GM18867 (cell line): Measurements from ENCODE around the gene GK.
"Not testable (repeated sequence)": the region's sequence is repeated elsewhere in the genome, so short reads cannot be mapped to it uniquely, and the experiment has no call there.

Experiments used
- ATAC-seq: cut with Tn5 transposase; IDR thresholded peaks from one replicate; pipeline ENCODE4 v1.9.1; 2021; ENCODE audit warnings: mild to moderate bottlenecking, moderate library complexity; ENCODE audit not compliant: unreplicated experiment

Gene GK

DNA sequence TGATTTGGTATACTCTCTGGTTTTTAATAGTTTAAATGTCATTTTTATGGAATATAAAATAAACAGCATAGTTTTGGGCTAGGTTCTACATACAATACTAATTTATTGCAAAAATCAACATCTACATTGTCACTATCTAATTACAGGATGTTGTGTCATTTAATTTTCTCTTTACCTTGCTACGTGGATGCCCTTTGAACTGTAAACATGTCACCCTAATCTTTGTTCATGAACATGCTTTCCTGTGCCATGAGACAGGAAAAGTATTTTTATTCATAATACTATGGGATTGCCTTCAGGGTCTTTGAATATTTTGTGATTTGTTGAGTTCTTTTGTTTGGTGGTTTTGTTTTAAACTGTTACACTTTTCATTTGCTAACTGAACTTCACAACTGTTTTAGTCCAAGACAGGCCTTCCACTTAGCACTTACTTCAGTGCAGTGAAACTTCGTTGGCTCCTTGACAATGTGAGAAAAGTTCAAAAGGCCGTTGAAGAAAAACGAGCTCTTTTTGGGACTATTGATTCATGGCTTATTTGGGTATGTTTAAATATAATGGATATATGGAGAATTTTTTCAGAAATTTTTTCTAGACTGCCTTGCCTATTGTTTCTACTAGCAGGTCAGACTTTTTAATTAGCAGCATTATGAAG is 40.9 kb downstream of the GK start:
- ATAC-seq: no peak

DNA sequence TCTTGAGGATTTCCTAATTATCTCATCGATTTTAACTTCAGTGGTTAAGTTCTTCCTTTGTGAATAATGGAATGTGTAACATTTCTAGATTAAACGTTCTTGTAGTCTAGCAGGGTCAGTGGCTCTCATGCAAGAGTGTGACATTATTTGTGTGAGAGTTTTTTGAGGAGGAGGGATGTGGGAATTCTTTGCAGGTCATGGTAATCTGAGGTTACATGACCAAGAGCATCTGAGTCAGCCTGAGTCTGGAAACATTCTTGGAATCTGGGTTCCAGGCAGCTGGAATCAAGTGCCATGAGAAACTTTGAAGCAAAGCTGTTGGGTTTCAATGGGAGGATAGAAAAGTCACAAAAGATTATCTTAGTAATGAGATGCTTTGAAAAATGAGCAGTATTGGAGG is 49.5 kb downstream of the GK start:
- ATAC-seq: no peak

DNA sequence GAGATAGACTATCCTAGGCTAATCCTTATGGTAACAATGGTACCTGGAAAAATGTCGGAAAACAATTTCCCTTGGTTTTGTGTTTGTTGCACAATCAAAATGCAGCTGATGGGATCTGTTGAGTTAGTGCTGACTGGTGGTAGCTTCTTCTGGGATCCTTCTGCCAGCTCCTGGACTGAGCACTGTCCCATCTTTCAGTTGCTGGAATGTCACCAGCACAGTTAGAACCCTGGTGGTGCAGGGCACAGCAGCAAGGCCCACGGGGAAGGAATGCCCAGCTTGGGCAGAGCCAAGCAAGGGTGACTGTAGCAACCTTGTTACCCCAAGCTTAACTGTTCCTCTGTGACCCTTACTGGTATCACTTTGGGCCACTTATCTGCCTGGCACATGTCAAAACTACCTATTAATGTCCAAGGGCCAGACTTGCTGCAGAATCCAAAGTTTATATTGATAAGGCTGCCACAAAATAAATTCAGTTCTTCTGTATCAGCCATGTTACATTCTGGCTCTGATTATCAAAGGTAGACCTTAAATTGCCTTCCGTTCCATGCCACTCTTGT is 53.1 kb downstream of the GK start:
- no peak for ATAC-seq

DNA sequence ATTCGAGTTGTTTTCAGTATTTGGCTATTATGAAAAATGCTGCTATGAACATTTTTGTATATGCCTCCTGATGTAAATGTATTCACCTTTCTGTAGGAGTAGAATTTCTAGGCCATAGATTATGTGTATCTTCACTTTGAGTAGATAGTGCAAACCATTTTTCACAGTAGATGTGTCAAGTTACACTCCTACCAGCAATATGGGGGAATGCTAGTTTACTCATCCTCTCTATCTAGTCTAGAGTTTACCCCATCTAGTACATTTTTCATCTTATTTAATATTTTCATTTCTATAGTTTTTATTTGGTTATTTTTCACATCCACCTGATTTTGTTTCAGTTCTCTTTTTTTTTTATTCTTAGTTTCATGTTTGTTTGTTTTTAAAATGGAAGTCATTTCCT is 59.0 kb downstream of the GK start:
- no peak for ATAC-seq

DNA sequence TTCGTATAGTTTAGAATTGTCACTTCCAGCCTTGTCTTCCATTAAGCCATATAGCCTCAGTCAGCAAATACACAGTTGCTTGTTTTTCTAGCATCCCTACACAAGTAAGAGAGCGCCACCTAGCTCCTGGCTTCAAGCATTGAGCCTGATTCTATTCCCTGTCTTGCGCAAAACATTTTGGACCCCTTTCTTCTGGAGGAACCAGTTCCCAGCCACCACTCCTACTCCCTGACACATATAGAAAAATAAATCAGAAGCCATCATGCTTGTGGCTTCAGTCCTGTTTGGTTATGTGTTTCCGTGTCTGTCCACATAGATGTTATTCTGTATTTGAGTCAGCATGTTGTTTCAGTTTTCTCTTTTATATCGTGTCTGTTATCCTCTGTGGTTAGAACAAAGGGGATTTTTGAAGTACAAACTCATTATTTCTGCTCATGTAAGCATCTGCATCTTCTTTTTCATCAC is 59.9 kb downstream of the GK start:
- ATAC-seq: peak; percentile 98

DNA sequence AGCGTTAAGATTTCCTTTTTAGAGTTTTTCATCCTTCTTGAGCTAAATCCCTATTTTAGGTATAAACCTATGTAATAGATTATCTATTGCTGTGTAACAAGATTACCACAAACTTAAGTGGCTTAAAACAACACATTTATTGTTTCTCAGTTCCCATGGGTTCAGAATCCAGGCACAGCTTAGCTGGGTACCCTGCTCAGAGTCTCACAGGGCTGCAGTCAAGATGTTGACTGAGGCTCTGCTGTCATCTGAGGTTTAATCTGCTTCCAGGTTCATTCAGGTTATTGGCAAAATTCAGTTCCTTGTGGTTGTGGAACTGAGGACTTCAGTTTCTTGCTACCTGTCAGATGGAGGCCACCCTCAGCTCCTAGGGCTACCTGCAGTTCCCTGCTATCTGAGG is 60.9 kb downstream of the GK start:
- no peak for ATAC-seq

DNA sequence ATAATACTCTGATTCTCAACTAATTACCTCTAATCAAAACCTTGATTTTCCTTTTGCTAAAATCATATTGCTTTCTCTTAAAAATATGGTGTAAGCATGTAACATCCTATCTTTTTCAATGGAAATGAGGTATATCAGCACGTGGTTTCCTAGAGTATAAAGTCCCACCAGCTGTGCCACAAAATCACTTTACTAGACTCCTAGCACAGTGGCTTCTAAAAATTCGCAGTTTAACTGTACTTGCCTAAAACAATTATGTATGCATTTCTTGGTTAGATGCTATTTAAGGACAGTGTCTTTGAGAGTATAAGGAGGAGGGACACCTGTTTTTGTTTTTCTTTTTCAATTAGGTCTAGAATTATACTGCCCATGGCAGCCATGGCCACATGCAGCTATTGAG is 62.8 kb downstream of the GK start:
- ATAC-seq: no peak

DNA sequence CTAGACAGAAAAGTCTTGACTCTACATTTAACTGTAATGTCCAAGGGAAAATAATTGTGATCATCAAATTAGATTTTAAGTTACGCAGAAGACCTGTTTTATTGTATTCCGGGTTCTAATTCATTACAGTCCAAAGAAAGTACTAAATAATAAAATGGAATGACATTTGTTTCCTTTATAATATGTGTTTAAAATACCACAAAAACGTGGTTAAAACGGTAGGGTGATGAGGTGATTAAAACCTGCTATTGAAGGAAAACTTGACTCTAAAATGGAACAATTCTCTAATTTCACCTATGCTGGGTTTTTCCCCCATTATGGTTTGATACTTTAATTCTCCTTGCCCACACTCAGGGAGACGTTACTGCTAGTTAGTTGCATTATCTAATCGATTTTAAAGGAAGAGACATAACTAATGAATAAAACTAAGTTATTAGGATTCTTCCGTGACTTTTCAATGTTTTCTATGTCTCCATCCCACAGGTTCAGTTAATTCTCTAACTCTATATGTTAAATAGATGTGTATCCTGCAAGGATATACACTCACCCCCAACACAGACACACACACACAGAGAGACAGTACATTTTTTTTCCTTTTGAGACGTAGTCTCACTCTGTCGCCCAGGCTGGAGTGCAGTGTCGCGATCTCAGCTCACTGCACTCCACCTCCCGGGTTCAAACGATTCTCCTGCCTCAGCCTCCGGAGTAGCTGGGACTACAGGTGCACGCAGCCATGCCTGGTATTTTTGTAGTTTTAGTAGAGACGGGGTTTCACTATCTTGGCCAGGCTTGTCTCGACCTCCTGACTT is 80.8 kb downstream of the GK start:
- ATAC-seq: no peak

DNA sequence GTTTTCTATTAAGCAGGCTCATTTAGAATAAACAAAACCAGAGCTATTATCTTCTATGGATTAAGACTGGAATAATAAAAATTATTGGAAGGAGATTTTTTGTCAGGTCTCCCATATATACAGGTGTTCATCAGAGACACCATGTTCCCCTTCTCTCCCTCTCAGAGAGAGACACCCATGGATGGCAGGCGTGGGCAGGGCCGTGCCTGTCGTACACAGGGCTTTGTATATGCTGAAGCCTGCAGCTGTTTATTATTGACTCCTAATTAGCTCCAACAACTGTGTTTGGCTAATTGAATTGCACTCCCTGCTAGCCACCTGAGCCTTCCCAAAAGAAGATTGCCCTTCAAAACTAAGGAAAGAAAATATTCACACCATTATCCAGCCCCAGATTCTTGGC is 81.6 kb downstream of the GK start:
- no peak for ATAC-seq

DNA sequence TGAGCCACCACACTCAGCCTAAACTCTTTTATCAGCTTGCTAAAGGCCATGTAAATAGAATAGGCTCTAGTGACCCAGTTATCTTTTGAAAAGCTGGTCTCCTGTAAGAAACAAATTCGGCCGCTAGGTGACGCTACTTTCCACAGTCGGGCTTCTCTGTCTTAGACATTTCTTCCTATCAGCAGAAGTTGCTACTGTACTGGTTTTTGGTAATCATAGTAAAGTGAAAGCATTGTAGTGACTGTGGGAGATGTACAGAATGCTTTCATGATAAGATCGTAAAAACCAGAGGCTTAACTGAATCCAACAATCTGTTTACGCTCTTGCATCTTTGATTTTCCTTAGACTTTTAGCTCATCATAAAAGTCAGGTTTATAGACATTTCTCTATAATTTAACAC is 82.6 kb downstream of the GK start:
- peak; percentile 93 for ATAC-seq

DNA sequence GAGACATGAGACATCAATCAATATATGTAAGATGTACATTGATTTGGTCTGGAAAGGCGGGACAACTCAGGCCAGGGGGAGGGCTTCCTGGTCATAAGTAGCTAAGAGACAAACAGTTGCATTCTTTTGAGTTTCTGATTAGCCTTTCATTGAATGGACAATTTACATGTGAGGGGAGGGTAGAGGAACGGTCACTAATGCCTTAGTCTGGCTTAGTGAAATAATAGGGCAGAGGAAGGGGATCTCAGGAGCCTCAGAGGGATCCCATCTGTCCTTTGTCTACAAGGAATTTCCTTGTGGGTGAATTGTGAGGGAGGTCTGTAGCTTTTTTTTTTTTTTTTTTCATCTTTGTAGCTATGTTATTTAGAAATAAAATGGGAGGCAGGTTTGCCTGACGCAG is 88.3 kb downstream of the GK start:
- no peak for ATAC-seq

DNA sequence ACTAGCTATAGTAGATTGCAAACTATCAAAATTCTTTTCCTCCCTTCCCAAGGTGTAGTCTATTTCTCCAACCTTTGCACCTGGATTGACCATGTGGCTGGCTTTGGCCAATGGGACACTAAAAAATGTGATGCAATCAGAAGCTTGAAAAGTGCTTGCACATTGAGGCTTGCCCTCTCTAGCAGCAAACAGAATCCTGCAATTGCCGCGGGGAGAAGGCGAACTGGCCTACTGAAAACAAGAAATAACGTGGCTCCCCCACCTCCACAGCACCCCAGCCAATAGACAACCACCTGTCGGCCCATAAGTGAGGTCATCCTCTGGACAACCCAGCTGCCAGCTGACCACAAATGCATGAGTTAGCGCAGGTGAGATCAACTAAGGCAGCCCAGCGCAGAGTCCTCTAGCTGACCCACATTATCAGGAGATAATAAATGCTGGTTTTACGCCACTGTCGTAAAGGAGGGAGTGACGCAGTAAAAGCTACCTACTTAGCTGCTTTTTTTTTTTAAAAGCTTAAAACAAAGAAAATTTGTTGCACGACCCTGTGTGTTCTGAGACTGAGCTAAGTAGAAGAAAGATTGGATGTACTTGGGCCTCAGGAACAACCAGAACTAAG is 95.2 kb downstream of the GK start:
- ATAC-seq: no peak

DNA sequence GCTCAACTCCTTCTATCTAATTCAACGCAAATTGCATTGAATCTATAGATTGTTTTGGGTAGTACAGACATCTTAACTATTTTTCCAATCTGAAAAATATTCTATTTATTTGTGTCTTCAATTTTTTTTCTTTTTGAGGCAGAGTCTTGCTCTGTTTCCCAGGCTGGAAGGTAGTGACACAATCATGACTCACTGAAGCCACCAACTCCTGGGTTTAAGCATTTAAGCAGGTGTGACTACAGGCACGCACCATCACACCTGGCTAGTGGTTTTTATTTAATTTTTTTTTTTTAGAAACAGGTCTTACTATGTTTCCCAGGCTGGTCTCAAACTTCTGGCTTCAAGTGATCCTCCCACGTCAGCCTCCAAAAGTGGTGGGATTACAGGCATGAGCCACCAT is 98.3 kb downstream of the GK start:
- no peak for ATAC-seq

DNA sequence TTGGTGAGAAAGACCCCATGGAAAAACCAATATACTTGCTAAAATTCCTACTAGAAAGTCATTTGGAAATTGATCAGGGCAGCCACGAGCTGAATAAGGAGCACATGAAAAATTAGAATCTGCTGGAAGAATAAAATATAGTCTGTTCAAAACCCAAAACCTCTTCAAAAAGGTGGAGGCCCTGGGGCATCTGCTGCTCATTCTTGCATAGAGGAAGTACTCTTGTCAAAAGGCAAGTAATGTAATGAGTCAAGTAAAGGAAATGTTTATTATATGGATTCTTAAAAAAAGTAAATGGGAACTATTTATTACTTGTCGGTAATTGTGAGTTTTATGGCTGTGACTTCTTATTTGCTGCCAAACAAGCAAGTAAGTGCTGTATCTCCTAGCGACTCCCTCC is 109.5 kb downstream of the GK start:
- no peak for ATAC-seq

DNA sequence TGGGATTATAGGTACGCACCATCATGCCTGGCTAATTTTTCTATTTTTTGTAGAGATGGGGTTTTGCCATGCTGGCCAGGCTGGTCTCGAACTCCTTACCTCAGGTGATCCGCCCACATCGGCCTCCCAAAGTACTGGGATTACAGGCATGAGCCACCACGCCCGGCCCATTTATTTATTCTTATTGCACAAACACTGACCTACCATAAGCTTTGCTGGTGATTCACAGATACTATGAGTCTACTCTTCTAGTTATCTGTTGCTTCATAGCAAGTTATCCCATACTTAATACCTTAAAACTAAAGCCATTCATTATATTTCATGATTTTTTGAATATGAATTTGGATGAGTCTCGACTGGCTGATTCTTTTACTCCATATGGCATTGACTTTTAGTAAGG is 120.5 kb downstream of the GK start:
- ATAC-seq: not testable (repeated sequence)

DNA sequence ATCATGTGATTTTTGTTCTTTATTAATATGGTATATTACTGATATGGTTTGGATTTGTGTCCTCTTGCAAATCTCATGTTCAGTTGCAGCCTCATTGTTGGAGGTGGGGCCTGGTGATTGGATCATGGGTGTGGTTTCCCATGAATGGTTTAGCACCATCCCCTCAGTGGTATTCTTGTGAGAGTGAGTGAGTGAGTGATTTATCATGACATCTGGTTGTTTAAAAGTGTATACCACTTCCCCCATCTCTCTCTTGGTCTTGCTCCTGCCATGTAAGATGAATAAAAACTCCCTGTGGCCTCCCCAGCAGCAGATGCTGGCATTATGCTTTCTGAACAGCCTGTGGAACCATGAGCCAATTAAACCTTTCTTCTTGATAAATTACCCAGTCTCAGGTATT is 124.4 kb downstream of the GK start:
- ATAC-seq: no peak

DNA sequence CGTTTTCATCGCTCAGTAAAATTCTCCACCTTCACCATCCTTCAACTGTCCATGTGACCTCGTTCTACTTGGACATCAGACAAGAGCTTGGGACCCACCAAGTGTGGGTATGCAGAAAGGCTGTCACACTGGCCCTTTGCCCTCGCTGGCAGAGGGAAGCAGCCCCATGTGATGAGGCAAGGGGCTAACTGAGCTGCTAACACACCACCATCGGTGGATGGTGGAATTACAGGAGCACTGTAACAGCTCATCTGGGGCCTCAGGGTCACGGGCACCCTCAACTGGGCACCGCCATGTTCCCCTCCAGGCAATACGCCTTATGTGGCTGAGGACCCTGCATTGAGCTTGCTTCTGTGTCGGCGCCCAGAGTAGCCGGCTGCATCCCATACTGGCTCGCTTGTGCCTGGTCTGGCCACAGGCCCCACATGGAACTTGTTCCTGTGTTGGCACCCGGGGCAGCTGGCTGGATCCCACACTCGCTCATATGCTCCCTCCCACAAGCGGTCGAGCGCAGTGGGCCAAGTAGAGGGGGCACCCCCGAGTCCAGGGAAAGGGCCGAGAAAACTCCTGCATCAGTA is 126.3 kb downstream of the GK start:
- ATAC-seq: no peak
